Ishikawa (cell line): ENCODE measurements around the gene ASTN2.

Experiments used
- CEBPB ChIP-seq: IDR thresholded peaks from 2 replicates; pipeline ENCODE4 v1.6.1; 2012
- CREB1 ChIP-seq: IDR thresholded peaks from 2 replicates; pipeline ENCODE4 v1.6.1; 2012; ENCODE audit warnings: low read depth
- EGR1 ChIP-seq: IDR thresholded peaks from 2 replicates; pipeline ENCODE4 v1.6.1; 2012
- EP300 ChIP-seq: IDR thresholded peaks from 2 replicates; pipeline ENCODE4 v1.6.1; 2012; ENCODE audit warnings: borderline replicate concordance
- MAX ChIP-seq: IDR thresholded peaks from 2 replicates; pipeline ENCODE4 v1.6.1; 2012
- NFIC ChIP-seq: IDR thresholded peaks from 2 replicates; pipeline ENCODE4 v1.6.1; 2012
- REST ChIP-seq: IDR thresholded peaks from 2 replicates; pipeline ENCODE4 v1.6.1; 2012; ENCODE audit warnings: low read depth, mild to moderate bottlenecking
- TAF1 ChIP-seq: IDR thresholded peaks from 2 replicates; pipeline ENCODE4 v1.6.1; 2012; ENCODE audit warnings: low read depth, mild to moderate bottlenecking
- TCF12 ChIP-seq: IDR thresholded peaks from 2 replicates; pipeline ENCODE4 v1.6.1; 2012; ENCODE audit warnings: low read depth
- TEAD4 ChIP-seq: IDR thresholded peaks from 2 replicates; pipeline ENCODE4 v1.6.1; 2012
- YY1 ChIP-seq: IDR thresholded peaks from 2 replicates; pipeline ENCODE4 v1.6.1; 2012; ENCODE audit warnings: low read depth
- ZBTB7A ChIP-seq: IDR thresholded peaks from 2 replicates; pipeline ENCODE4 v1.6.1; 2012; ENCODE audit warnings: low read depth

GRCh38 chr9:116844621-116845020, 570.2 kb downstream of the ASTN2 start:
- no peak for TF ChIP-seq EP300
- TF ChIP-seq CEBPB, result no peak
- no peak for TF ChIP-seq ZBTB7A
- TF ChIP-seq TEAD4, result no peak
- TF ChIP-seq EGR1, result no peak
- TF ChIP-seq REST, result no peak
- no peak for TF ChIP-seq TAF1
- TF ChIP-seq MAX, result no peak
- no peak for TF ChIP-seq YY1
- TF ChIP-seq NFIC, result no peak
- no peak for TF ChIP-seq CREB1
- no peak for TF ChIP-seq TCF12
